K562 (cell line): ENCODE measurements around the gene MBOAT1. TPM values are rescaled to one million over a fixed set of nuclear protein-coding genes. Genes with fewer than 3 reads are reported as not detected.
"Not testable (repeated sequence)": the region's sequence is repeated elsewhere in the genome, so short reads cannot be mapped to it uniquely, and the experiment has no call there.

Experiments
- ATAC-seq: fragments of 200-7000 bp; cut with Tn5 transposase; 3 replicates; pipeline ENCODE4 v1.9.1; 2020; ENCODE audit warnings: moderate library complexity
- BruUV-seq: library from RNA; stranded (reverse); fragments of 400-500 nt; replicated peaks from 2 replicates; lab custom pipeline; 2021; lab: Mats Ljungman, UMichigan
- CTCF ChIA-PET: fragments of 300-600 bp; formaldehyde crosslinking; extraction: SDS; loops from one replicate; lab custom pipeline; 2021; ENCODE audit warnings: low intra/inter-chr PET ratio; lab: Yijun Ruan, JAX
- POLR2A ChIA-PET: fragments of 300-600, 350-650 bp; sonication (Branson Sonifier 250); formaldehyde crosslinking; extraction: SDS; loops from one replicate; lab custom pipeline; 2021; ENCODE audit warnings: antibody characterized with exemption, inconsistent platforms; lab: Yijun Ruan, JAX
- DNase-seq, 4 experiments: peaks; one replicate each; pipeline versions ENCODE4 v3.0.0 to v3.0.0-alpha.2; 2011 to 2018; ENCODE audit warnings: low spot score in 3 of 4, mixed read lengths in 3 of 4; ENCODE audit errors: extremely low read depth in 1 of 4
- FAIRE-seq: peaks from 2 replicates; lab custom pipeline; 2011; peaks lifted over from hg19 to GRCh38; lab: Jason Lieb, UNC
- H2AFZ ChIP-seq: 2 replicates; pipeline ENCODE4 v1.6.0; 2011; ENCODE audit warnings: low read depth, low read length, control low read depth, inconsistent platforms
- H3K27ac ChIP-seq: fragments of 200-600 bp; 3 replicates; pipeline ENCODE4 v1.8.0; 2011; ENCODE audit warnings: low read depth, mild to moderate bottlenecking, control low read depth, inconsistent platforms, low read length, moderate library complexity, mixed read lengths; ENCODE audit errors: extremely low read depth
- H3K27me3 ChIP-seq, 2 experiments: fragments of 300-600 bp in 1 of 2; 2 replicates in 1 of 2; 3 replicates in 1 of 2; pipeline versions ENCODE4 v1.6.0 to v1.8.0; 2011; ENCODE audit warnings: inconsistent platforms in 2 of 2, low read length in 2 of 2, mild to moderate bottlenecking in 1 of 2, mixed read lengths in 1 of 2, moderate library complexity in 1 of 2; ENCODE audit not compliant: control insufficient read depth in 2 of 2, insufficient read depth in 2 of 2
- H3K36me3 ChIP-seq: fragments of 300-600 bp; 3 replicates; pipeline ENCODE4 v1.8.0; 2011; ENCODE audit warnings: mild to moderate bottlenecking, low read length, inconsistent platforms; ENCODE audit not compliant: control insufficient read depth, insufficient read depth
- H3K4me1 ChIP-seq, 2 experiments: fragments of 200-600 bp in 1 of 2; replicated peaks in 1 of 2; 2 replicates in 1 of 2; 3 replicates in 1 of 2; pipeline versions ENCODE4 v1.5.1 to v1.8.0; 2011; ENCODE audit warnings: inconsistent platforms in 2 of 2, low read length in 2 of 2, mild to moderate bottlenecking in 1 of 2, mixed read lengths in 1 of 2, moderate library complexity in 1 of 2; ENCODE audit not compliant: control insufficient read depth in 2 of 2, insufficient read depth in 2 of 2
- H3K4me2 ChIP-seq: 2 replicates; pipeline ENCODE4 v1.6.1; 2011; ENCODE audit warnings: low read length, control low read depth, inconsistent platforms, mixed read lengths; ENCODE audit not compliant: insufficient read depth
- H3K4me3 ChIP-seq: fragments of 200-600 bp; sonication (generic), shearing (Covaris generic); 2 replicates; pipeline ENCODE4 v1.5.1; 2016; ENCODE audit warnings: control low read depth, inconsistent platforms
- H3K79me2 ChIP-seq: fragments of 200-600 bp; 3 replicates; pipeline ENCODE4 v1.8.0; 2011; ENCODE audit warnings: low read length, inconsistent platforms; ENCODE audit not compliant: control insufficient read depth, insufficient read depth
- H3K9ac ChIP-seq, 2 experiments: 2 replicates each; pipeline versions ENCODE4 v1.6.0 to v1.6.1; 2011; ENCODE audit warnings: low read depth in 2 of 2, low read length in 2 of 2, control low read depth in 1 of 2, inconsistent platforms in 1 of 2, mild to moderate bottlenecking in 1 of 2, mixed read lengths in 1 of 2; ENCODE audit not compliant: insufficient read depth in 1 of 2
- H3K9me1 ChIP-seq: one replicate; pipeline ENCODE4 v1.6.0; 2011; ENCODE audit warnings: inconsistent platforms, mild to moderate bottlenecking, low read length, moderate library complexity; ENCODE audit not compliant: control insufficient read depth, insufficient read depth
- H3K9me3 ChIP-seq: replicated peaks from 2 replicates; pipeline ENCODE4 v1.5.1; 2011; ENCODE audit warnings: low read depth, low read length, inconsistent platforms; ENCODE audit not compliant: control insufficient read depth, insufficient read depth
- H4K20me1 ChIP-seq: replicated peaks from 2 replicates; pipeline ENCODE4 v1.6.1; 2011; ENCODE audit warnings: low read length, inconsistent platforms, mixed read lengths; ENCODE audit not compliant: control insufficient read depth, insufficient read depth
- ARID1B ChIP-seq: fragments of 450-650 bp; IDR thresholded peaks from 2 replicates; pipeline ENCODE4 v1.6.1; 2016; ENCODE audit warnings: antibody characterized with exemption, mild to moderate bottlenecking, inconsistent platforms
- CBFA2T2 ChIP-seq: fragments of 450-650 bp; conservative IDR thresholded peaks from 2 replicates; pipeline ENCODE4 v1.6.1; 2017; ENCODE audit warnings: mild to moderate bottlenecking
- CBFA2T3 ChIP-seq: fragments of 450-650 bp; IDR thresholded peaks from 2 replicates; pipeline ENCODE4 v1.6.1; 2017
- HMBOX1 ChIP-seq: sonication (generic); IDR thresholded peaks from 2 replicates; pipeline ENCODE4 v1.6.1; 2016
- TAL1 ChIP-seq: fragments of 450-650 bp; IDR thresholded peaks from 2 replicates; pipeline ENCODE4 v1.6.1; 2016; ENCODE audit warnings: mild to moderate bottlenecking
- TCF3 ChIP-seq: sonication (generic); formaldehyde crosslinking; IDR thresholded peaks from 2 replicates; pipeline ENCODE4 v1.4.0; 2020; ENCODE audit warnings: mild to moderate bottlenecking, missing genetic modification reagents
- TEAD4 ChIP-seq, 2 experiments: sonication (generic) in 1 of 2; formaldehyde crosslinking in 1 of 2; IDR thresholded peaks; 2 replicates each; pipeline versions ENCODE4 v1.6.1 to v1.8.0; 2012 to 2022; ENCODE audit warnings: borderline replicate concordance in 1 of 2, inconsistent platforms in 1 of 2, low read length in 1 of 2, mild to moderate bottlenecking in 1 of 2, missing genetic modification reagents in 1 of 2
- ZBTB33 ChIP-seq: sonication (generic); formaldehyde crosslinking; IDR thresholded peaks from 2 replicates; pipeline ENCODE4 v1.8.1; 2023; ENCODE audit warnings: mild to moderate bottlenecking, missing genetic modification reagents
- WGBS: fragments of 100-300 bp; shearing (Covaris generic); methylation state at CpG from one replicate; pipeline ENCODE4 v1.1.6; 2016; ENCODE audit warnings: low coverage, mixed read lengths; ENCODE audit not compliant: insufficient coverage; ENCODE audit errors: missing lambda C conversion rate; 5-methylcytosine and 5-hydroxymethylcytosine counted together
- in situ Hi-C: fragments of 300-500 bp; cut with MboI; formaldehyde crosslinking; loops from 4 replicates; pipeline ENCODE4 v1.15.0; 2018; ENCODE audit warnings: inconsistent platforms, mixed read lengths
- intact Hi-C: fragments of 100-400 bp; cut with micrococcal nuclease; formaldehyde crosslinking; loops from 2 replicates; pipeline ENCODE4 v1.14.2; 2022
- polyA plus RNA-seq, 8 experiments: library from polyadenylated mRNA; depleted of rRNA in 4 of 8; stranded (reverse) in 5 of 8; unstranded in 3 of 8; fragments of >200 nt; fragmentation: Nextera tagmentation in 2 of 8; fragmentation: Illumina TruSeq in 1 of 8; extraction: Ambion mirVana in 2 of 8; extraction: Trizol in 1 of 8; gene quantifications; 2 replicates each; pipeline versions ENCODE4 v1.2.1 to v1.2.3, GENCODE V29; 2011 to 2014; ENCODE audit warnings: inconsistent platforms in 1 of 8, missing spikeins in 1 of 8
- total RNA-seq, 7 experiments: library from RNA; depleted of rRNA in 6 of 7; stranded (reverse); fragments of >200 nt in 6 of 7; fragmentation: Illumina TruSeq in 2 of 7; extraction: Trizol in 2 of 7; gene quantifications; 2 replicates each; pipeline versions ENCODE4 v1.2.1 to v1.2.3, GENCODE V29; 2011 to 2021; ENCODE audit warnings: low replicate concordance in 1 of 7

MBOAT1 gene
- total and polyA plus RNA-seq, 9 of the 15 experiments (the other 6 are each of a cell fraction or from before 2014, with no cell fraction given), result 0.13 to 16.5 (median 10.3) TPM

DNA sequence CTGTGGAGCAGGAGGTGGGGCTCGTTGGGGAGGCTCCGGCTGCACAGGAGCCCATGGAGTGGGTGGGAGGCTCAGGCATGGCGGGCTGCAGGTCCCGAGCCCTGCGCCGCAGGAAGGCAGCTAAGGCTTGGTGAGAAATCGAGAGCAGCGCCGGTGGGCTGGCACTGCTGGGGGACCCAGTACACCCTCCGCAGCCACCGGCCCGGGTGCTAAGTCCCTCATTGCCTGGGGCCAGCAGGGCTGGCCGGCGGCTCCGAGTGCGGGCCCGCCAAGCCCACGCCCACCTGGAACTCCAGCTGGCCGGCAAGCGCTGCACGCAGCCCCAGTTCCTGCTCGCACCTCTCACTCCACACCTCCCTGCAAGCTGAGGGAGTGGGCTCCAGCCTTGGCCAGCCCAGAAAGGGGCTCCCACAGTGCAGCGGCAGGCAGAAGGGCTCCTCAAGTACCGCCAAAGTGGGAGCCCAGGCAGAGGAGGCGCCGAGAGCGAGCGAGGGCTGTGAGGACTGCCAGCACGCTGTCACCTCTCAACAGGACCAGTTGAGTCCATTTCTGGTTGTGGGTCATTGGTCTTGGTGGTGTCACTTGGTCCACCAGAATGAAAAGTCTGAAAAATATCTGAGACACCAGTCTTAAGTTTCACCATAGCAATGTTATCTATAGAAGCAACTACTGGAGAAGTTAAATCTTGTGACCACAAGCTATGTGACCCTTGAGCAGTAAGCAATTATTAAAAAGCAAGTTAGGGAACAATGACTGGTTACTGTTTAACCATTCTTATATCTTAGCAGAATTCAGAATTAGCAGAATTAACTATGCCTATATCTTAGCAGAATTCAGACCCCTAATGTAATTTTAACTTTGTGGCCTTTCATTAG, 32.8 kb upstream of the MBOAT1 start:
- DNase-seq, BruUV-seq: not testable (repeated sequence)
- ATAC-seq, result peak; percentile 24; the same call in 1 of the 3 replicates

More for the DNA sequence above, 32.8 kb upstream of the MBOAT1 start:
- H3K9ac ChIP-seq; H3K36me3 ChIP-seq; FAIRE-seq; H3K9me3 ChIP-seq; H3K4me3 ChIP-seq; H3K79me2 ChIP-seq; H3K9me1 ChIP-seq; in situ Hi-C loops; CTCF ChIA-PET; H4K20me1 ChIP-seq; H3K4me2 ChIP-seq; H2AFZ ChIP-seq; intact Hi-C loops; H3K27ac ChIP-seq; H3K27me3 ChIP-seq; TF ChIP-seq TEAD4 (CRISPR knock-in tag; IDR thresholded peaks at IDR 0.05; ENCODE audit: borderline replicate concordance): not testable (repeated sequence)
- TF ChIP-seq TAL1 (peak; percentile 29), TEAD4 (IDR thresholded peaks at IDR 0.05; ENCODE audit: low read length) (peak; percentile 50), HMBOX1 (peak; percentile 59), CBFA2T2 (0 out of 2 replicates have a peak, but pooled peaks have one; percentile 13), ARID1B (0 out of 2 replicates have a peak, but pooled peaks have one; percentile 10), TCF3 (peak; percentile 59; the same call in 1 of the 2 replicates), CBFA2T3 (peak; percentile 56), ZBTB33 (CRISPR knock-in tag) (peak; percentile 99)
- H3K4me1 ChIP-seq, result peaks cover 8 to 12% of the 10 kb centered on the region in 2 experiments; a peak in 3 of 5 replicates
- 78% methylated on average over 21 of the region's 29 CpGs for WGBS
- POLR2A ChIA-PET, result interaction anchor here (1.5 kb wide), 1 partner anchor 117 kb away, joined by 3 read pairs; no protein-coding TSS in a partner anchor
